SHP77 treated with DMSO at 0.1 percent for 48 hours (cell line): ENCODE results near the gene CASP10.

ENCODE experiments used
- DNase-seq: peaks from one replicate; lab custom pipeline; 2025; lab: John Stamatoyannopoulos, UW

The CASP10 gene

DNA sequence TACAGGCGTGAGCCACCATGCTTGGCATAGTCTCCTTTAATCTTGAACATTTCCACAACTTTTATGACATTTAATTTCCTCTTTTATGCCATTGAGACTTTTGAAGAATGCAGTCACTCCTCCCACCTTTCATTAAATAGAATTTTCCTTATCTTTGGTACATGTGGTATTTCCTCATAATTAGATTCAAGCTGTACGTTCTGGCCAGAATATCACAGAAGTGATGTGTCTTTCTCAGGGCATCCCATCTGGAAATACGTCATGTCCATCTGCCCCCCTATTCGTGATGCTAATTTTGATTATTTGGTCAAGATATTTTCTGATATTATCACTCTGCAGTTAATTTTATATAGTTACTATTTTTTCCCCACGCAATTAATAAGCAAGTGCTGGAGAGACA, 16.9 kb downstream of the CASP10 start:
- DNase-seq = no peak

GRCh38 chr2:201200345-201200744, 17.4 kb downstream of the CASP10 start:
- no peak for DNase-seq

DNA sequence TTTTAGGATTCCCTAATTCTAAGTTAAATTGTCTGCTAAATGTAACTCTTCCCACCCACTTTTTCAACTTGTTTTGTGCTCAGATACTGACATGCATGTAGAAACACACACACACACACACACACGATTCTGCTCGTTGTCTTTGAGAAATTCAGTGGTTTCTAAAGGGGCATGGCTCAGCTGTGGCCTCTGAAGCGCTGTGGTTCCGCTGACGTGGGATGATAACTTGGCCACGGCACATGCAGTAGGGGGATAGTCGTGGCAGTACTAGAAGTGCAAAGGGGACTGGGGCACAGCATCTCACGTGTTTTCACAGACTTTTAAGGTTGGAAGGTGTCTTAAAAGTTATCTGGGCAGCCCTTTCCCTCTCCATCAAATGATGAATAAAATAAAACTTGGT, 18.4 kb downstream of the CASP10 start:
- DNase-seq = no peak

- DNase-seq = no peak
Measured at GRCh38 chr2:201203916-201204654, 21.1 kb downstream of the CASP10 start.

GRCh38 chr2:201204655-201205514, 21.9 kb downstream of the CASP10 start:
- DNase-seq = no peak

DNA sequence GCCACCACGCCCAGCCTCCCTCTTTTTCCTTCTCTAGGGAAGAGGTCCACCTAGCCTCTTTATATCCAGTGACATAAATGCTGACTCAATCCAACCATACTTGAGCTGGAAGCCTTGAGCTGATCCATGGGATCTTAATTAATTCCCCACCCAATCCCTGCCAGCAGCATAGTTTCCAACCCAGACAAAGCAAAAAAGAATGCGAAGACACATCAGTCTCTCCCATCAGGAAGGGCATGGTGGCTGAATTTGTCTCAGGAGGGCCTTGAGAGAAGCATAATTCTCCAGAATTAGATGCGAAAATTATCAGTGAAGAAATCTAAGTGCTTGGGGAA, 22.5 kb downstream of the CASP10 start:
- DNase-seq = no peak

GRCh38 chr2:201208563-201209252, 25.8 kb downstream of the CASP10 start:
- DNase-seq = no peak

- DNase-seq = no peak
Measured at GRCh38 chr2:201215963-201216362, 33.0 kb downstream of the CASP10 start.

DNA sequence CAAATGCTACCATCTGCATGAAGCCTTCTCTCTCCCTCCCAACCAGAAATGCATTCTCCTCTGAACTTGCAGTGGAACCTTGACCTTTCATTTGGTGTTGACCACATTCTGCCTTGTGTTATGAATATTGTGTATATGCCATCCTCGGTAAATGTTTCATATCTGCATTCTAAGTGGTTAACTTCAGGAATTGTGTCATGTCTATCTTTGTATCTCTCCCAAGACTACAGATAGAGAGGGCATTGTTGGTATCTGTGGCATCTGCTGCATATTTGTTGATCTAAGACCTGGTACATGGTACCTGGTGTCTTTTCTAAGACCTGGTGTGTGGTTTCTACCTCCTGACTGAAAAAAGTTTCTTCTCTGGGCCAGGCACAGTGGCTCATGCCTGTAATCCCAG, 34.0 kb downstream of the CASP10 start:
- no peak for DNase-seq

- DNase-seq = no peak
Measured at GRCh38 chr2:201218780-201219179, 35.8 kb downstream of the CASP10 start.

DNA sequence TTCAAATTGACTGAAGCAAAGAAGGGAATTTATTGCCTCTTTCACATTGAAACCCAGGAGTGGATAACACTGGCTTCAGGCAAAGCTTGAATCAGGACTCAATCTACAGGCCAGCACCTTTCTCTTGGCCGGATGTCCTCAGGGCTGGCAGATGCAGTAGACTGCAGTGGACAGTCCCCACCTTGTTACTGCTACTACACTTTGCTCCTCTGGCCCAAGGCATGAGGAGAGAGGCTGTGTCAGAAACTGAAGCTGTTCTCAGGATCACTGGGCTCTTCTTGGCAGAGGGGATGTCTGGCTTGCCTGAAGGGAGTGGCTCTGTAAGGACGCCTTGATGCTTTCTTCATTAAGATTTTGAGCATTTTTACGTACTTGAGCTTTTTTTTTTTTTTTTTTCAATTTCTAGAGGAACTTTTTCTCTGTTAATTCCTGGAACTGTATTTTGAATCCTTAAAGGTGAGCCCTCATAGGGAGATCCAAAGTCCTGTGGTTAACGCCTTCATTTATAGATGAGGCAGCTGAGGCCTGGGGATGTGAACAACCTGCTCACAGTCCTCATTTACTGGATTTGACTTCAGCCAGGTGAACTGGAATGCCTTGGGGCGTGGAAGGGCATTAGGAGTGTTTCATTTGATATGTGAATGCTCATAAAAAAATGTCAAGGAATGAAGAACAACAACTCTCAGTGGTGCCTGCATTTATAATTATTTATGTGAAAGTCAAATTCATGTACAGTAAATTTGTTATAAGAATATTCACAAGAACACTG, 36.6 kb downstream of the CASP10 start:
- no peak for DNase-seq

- DNase-seq = no peak
Measured at GRCh38 chr2:201220102-201220570, 37.2 kb downstream of the CASP10 start.

GRCh38 chr2:201223089-201224073, 40.4 kb downstream of the CASP10 start:
- DNase-seq = no peak

- DNase-seq = no peak
Measured at GRCh38 chr2:201228271-201228911, 45.5 kb downstream of the CASP10 start.

DNA sequence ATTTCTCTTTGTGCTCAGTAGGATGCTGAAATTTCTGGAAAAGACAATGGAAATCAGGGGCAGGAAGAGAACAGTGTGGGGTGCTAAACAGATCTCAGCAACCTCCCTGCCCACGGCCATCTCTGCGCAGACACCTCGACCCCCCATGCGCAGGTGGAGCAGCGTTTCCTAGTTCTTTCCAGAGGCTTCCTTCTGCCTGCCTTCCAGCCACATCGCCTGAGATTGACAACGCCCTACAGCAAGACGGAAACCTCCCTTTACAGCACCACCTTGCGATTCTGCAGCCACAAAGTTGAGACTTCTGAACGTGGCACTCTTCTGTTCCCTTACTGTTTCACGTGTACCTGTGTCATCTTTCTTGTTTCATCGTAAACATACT, 46.0 kb downstream of the CASP10 start:
- DNase-seq = no peak

GRCh38 chr2:201231781-201232466, 49.0 kb downstream of the CASP10 start:
- peak; percentile 87 for DNase-seq

GRCh38 chr2:201232467-201232815, 49.5 kb downstream of the CASP10 start:
- DNase-seq = no peak

- peak; percentile 82 for DNase-seq
Measured at GRCh38 chr2:201233192-201233811, 50.4 kb downstream of the CASP10 start.
